ENCODE measurements around the gene CFTR. TPM values are rescaled to one million over a fixed set of nuclear protein-coding genes. Genes with fewer than 3 reads are reported as not detected.

Gene CFTR
- total RNA-seq, 1 donor = not detected

DNA sequence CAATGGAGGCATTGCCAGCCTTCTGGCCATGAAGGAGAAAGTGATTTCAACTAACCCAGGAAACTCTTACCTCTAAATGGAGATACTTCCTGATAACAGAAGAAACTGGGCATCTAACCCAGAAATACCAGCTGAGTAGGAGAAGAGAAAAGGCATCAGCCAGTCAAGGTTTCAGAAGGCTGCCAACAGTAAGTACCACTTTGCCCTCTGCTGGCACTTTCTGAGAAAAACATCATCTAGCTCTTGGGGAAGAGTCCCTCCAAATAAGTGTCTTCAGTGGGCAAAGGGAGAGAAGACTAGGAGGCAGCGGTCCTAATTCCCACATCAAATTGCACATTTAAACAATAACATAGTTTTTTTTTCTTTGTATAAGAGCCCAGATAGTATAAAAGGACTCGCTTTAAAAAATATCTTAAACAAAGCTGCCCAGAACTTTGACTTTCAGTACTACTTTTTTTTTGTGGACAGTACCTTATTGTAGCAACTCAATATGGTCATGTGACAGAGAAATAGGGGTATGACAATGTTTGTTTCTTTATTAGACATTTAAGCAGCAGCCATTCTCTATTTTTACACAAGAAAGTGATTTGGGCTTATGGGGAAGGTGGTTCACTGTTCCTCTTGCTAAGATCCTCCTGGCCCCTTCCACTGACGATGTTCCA lies 236.1 kb downstream of the CFTR start:
- Histone ChIP-seq H3K4me2 (ENCODE audit: insufficient read depth, low read length) (no peak overlapping the region), H3K27ac (ENCODE audit: low read depth, low read length) (no peak overlapping the region), H3K4me1 (ENCODE audit: insufficient read depth, low read length) (no peaks in the 10 kb centered on the region), H3K9me3 (ENCODE audit: low read depth, low read length) (no peaks in the 10 kb centered on the region), H3K27me3 (ENCODE audit: insufficient read depth, low read length) (no peaks in the 10 kb centered on the region), H3K36me3 (ENCODE audit: insufficient read depth, low read length) (no peaks in the 10 kb centered on the region), H3K79me2 (ENCODE audit: insufficient read depth, low read length) (no peaks in the 10 kb centered on the region), H3K4me3 (ENCODE audit: insufficient read depth, low read length) (no peak overlapping the region), H4K20me1 (ENCODE audit: insufficient read depth, low read length) (no peaks in the 10 kb centered on the region), H2AFZ (ENCODE audit: low read length) (no peak overlapping the region)
- peak; percentile 52 for TF ChIP-seq CTCF (IDR thresholded peaks at IDR 0.05; ENCODE audit: extremely low read depth, low read depth, low read length)
- no peak for DNase-seq (ENCODE audit: insufficient read length, low spot score, missing footprints)

DNA sequence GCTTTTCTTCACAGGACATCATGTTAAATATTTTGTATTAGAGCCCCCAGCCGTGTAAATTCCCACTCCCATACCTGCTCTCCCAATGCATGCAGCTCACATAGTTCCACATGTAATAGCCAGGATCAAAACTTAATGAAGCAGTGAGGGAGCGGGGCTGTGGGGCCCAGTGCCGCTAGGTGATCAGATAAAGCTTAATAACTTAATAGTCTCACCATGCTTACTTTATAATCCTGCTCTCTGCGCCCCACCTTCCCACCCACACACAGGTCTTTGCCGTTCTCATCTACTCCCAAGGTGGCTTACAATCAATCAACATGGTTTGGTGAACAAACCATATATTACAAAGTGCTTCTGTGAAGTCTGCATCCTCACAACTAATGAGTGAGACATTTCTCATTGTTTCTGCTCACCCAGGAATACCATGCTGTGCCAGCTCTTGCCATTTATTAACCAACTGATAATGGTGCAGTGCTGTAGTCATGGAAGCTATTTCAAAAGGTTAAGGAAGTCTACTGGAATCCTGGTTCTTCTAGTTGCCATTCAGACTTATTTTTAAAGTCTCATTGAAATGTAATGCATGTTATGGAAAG lies 237.0 kb downstream of the CFTR start:
- no peak for TF ChIP-seq CTCF (IDR thresholded peaks at IDR 0.05; ENCODE audit: extremely low read depth, low read depth, low read length)
- no peaks in the 10 kb centered on the region for H3K79me2 ChIP-seq (ENCODE audit: insufficient read depth, low read length)
- H3K9me3 ChIP-seq (ENCODE audit: low read depth, low read length) = no peaks in the 10 kb centered on the region
- no peak overlapping the region for H3K4me2 ChIP-seq (ENCODE audit: insufficient read depth, low read length)
- H3K4me3 ChIP-seq (ENCODE audit: insufficient read depth, low read length) = no peak overlapping the region
- no peaks in the 10 kb centered on the region for H3K36me3 ChIP-seq (ENCODE audit: insufficient read depth, low read length)
- H4K20me1 ChIP-seq (ENCODE audit: insufficient read depth, low read length) = no peaks in the 10 kb centered on the region
- no peak for DNase-seq (ENCODE audit: insufficient read length, low spot score, missing footprints)
- H2AFZ ChIP-seq (ENCODE audit: low read length) = no peak overlapping the region
- H3K27ac ChIP-seq (ENCODE audit: low read depth, low read length) = no peak overlapping the region
- no peaks in the 10 kb centered on the region for H3K4me1 ChIP-seq (ENCODE audit: insufficient read depth, low read length)
- no peaks in the 10 kb centered on the region for H3K27me3 ChIP-seq (ENCODE audit: insufficient read depth, low read length)

DNA sequence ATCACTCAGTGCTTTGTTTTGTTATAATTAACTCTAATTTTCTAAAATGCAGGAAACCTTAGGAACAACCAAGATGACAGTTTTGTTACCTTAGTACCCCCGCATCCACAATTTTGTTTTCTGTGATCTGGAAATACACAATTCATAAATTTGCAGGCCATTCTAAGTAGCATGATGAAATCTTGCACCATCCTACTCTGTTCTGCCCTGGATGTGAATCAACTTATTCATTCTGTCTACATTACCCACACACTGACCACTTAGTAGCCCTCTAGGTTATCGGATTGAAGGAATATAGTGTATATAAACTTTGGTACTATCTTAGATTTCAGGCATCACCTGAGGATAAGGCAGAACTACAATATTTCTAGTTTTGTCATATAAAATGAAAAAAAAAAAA lies 237.5 kb downstream of the CFTR start:
- Histone ChIP-seq H3K4me3 (ENCODE audit: insufficient read depth, low read length) (no peak overlapping the region), H4K20me1 (ENCODE audit: insufficient read depth, low read length) (no peaks in the 10 kb centered on the region), H2AFZ (ENCODE audit: low read length) (no peak overlapping the region), H3K36me3 (ENCODE audit: insufficient read depth, low read length) (no peaks in the 10 kb centered on the region), H3K4me1 (ENCODE audit: insufficient read depth, low read length) (no peaks in the 10 kb centered on the region), H3K79me2 (ENCODE audit: insufficient read depth, low read length) (no peaks in the 10 kb centered on the region), H3K27me3 (ENCODE audit: insufficient read depth, low read length) (no peaks in the 10 kb centered on the region), H3K9me3 (ENCODE audit: low read depth, low read length) (no peaks in the 10 kb centered on the region), H3K27ac (ENCODE audit: low read depth, low read length) (no peak overlapping the region), H3K4me2 (ENCODE audit: insufficient read depth, low read length) (no peak overlapping the region)
- TF ChIP-seq CTCF (IDR thresholded peaks at IDR 0.05; ENCODE audit: extremely low read depth, low read depth, low read length) = no peak
- no peak for DNase-seq (ENCODE audit: insufficient read length, low spot score, missing footprints)

Small RNA genes within 50 kb of the gene (small RNA-seq; reads per million reads assigned to genes)
- gene AC000111.1 (not detected), gene AC000111.2 (not detected)

Other genes starting within 250 kb of the CFTR start
- gene WNT2, start 157.0 kb upstream of the CFTR start, total RNA-seq = under 0.01 TPM in 2 replicates
- not detected in 2 replicates for gene ASZ1, start 52.5 kb upstream of the CFTR start, total RNA-seq